ENCODE data around the gene TTC39B.
A peak's percentile ranks its signal among the peaks of the same experiment; 100 is the strongest.
"Not testable (repeated sequence)": the region's sequence is repeated elsewhere in the genome, so short reads cannot be mapped to it uniquely, and the experiment has no call there.

The TTC39B gene

GRCh38 chr9:15256426-15256825, 50.6 kb downstream of the TTC39B start:
- no peak for DNase-seq

GRCh38 chr9:15253786-15254185, 53.2 kb downstream of the TTC39B start:
- DNase-seq, result no peak

GRCh38 chr9:15253197-15253596, 53.8 kb downstream of the TTC39B start:
- no peak for DNase-seq

GRCh38 chr9:15249981-15250380, 57.0 kb downstream of the TTC39B start:
- no peak for DNase-seq

- no peak for DNase-seq
These were observed 57.8 kb downstream of the TTC39B start for GRCh38 chr9:15249042-15249818.

GRCh38 chr9:15248621-15249020, 58.4 kb downstream of the TTC39B start:
- DNase-seq, result no peak

- DNase-seq, result no peak
These were observed 58.9 kb downstream of the TTC39B start for GRCh38 chr9:15248081-15248480.

GRCh38 chr9:15246708-15247107, 60.3 kb downstream of the TTC39B start:
- DNase-seq, result no peak

GRCh38 chr9:15246243-15246642, 60.8 kb downstream of the TTC39B start:
- no peak for DNase-seq

- no peak for DNase-seq
These were observed 63.0 kb downstream of the TTC39B start for GRCh38 chr9:15244001-15244441.

GRCh38 chr9:15243081-15243480, 63.9 kb downstream of the TTC39B start:
- no peak for DNase-seq

GRCh38 chr9:15240927-15241326, 66.1 kb downstream of the TTC39B start:
- DNase-seq, result peak; percentile 82

GRCh38 chr9:15239816-15240215, 67.2 kb downstream of the TTC39B start:
- no peak for DNase-seq

- no peak for DNase-seq
These were observed 68.4 kb downstream of the TTC39B start for GRCh38 chr9:15238646-15239045.

GRCh38 chr9:15235658-15236057, 71.4 kb downstream of the TTC39B start:
- DNase-seq, result no peak

- not testable (repeated sequence) for DNase-seq
These were observed 73.0 kb downstream of the TTC39B start for GRCh38 chr9:15233941-15234490.

GRCh38 chr9:15232706-15233280, 74.2 kb downstream of the TTC39B start:
- not testable (repeated sequence) for DNase-seq

- DNase-seq, result no peak
These were observed 75.0 kb downstream of the TTC39B start for GRCh38 chr9:15231788-15232635.

- no peak for DNase-seq
These were observed 77.6 kb downstream of the TTC39B start for GRCh38 chr9:15229409-15229808.

GRCh38 chr9:15227491-15227890, 79.5 kb downstream of the TTC39B start:
- DNase-seq, result no peak

- DNase-seq, result no peak
These were observed 81.4 kb downstream of the TTC39B start for GRCh38 chr9:15225564-15226126.

GRCh38 chr9:15222313-15222712, 84.7 kb downstream of the TTC39B start:
- no peak for DNase-seq

- DNase-seq, result no peak
These were observed 85.3 kb downstream of the TTC39B start for GRCh38 chr9:15221746-15222145.
